A549 (cell line): ENCODE measurements around the gene MPPED1.

Experiments used
- CTCF ChIP-seq: fragments of >200 bp; sonication (Bioruptor Twin); formaldehyde crosslinking; IDR thresholded peaks from 3 replicates; pipeline ENCODE4 v1.5.1; 2016
- MAX ChIP-seq: IDR thresholded peaks from 2 replicates; pipeline ENCODE4 v1.6.1; 2012

- TF ChIP-seq CTCF (no peak), MAX (no peak)
These were observed 5.7 kb downstream of the MPPED1 start for GRCh38 chr22:43417555-43417954.
